ENCODE measurements around the gene SERP2. TPM values are rescaled to one million over a fixed set of nuclear protein-coding genes. Genes with fewer than 3 reads are reported as not detected.

Gene SERP2
- polyA plus RNA-seq, 2 of the 4 experiments (the other 2 are of a cell fraction) = not detected

- WGBS (ENCODE audit: missing lambda C conversion rate) = 24% methylated on average over 4 of the region's 4 CpGs
- H3K4me1 ChIP-seq = peaks cover 43% of the 10 kb centered on the region
- peak overlapping the region; percentile 91 for H3K4me3 ChIP-seq
- POLR2A ChIA-PET = interaction anchor here (0.6 to 2.9 kb wide), 15 partner anchors 34 to 294 kb away, joined by 3 to 80 read pairs (median 7); no protein-coding TSS in a partner anchor
- ATAC-seq (no peak), FAIRE-seq (no peak), DNase-seq (ENCODE audit: low read depth in 1 of 2, low spot score in 1 of 2) (no peak)
- CTCF ChIA-PET = interaction anchor here (1.0 kb wide), 1 partner anchor 523 kb away, joined by 3 read pairs; no protein-coding TSS in a partner anchor
- peak overlapping the region; percentile 69 for H3K4me2 ChIP-seq
- peak overlapping the region; percentile 94 to 97 for H3K27ac ChIP-seq
- TF ChIP-seq POLR2A (IDR thresholded peaks at IDR 0.05; ENCODE audit: low read length) (no peak), HES2 (IDR thresholded peaks at IDR 0.05) (no peak), KDM1A (IDR thresholded peaks at IDR 0.05; ENCODE audit: low read depth) (no peak), CBX2 (IDR thresholded peaks at IDR 0.05; ENCODE audit: borderline replicate concordance, low read depth) (no peak), HDAC2 (IDR thresholded peaks at IDR 0.05) (no peak), TP53 (CRISPR knock-in tag; IDR thresholded peaks at IDR 0.05) (no peak), NPAS2 (CRISPR knock-in tag; IDR thresholded peaks at IDR 0.05; ENCODE audit: borderline replicate concordance) (no peak)
- H3K9me3 ChIP-seq = no peaks in the 10 kb centered on the region
Measured at GRCh38 chr13:44434766-44435141, 61.1 kb downstream of the SERP2 start.

- Histone ChIP-seq H3K27ac (peak overlapping the region; percentile 94 to 97), H3K4me1 (peaks cover 43% of the 10 kb centered on the region), H3K4me2 (peak overlapping the region; percentile 69), H3K4me3 (peak overlapping the region; percentile 91), H3K9me3 (no peaks in the 10 kb centered on the region)
- ATAC-seq = peak; percentile 64 to 68
- no peak for FAIRE-seq
- under 1% methylated on average over 30 of the region's 51 CpGs for WGBS (ENCODE audit: missing lambda C conversion rate)
- CTCF ChIA-PET = interaction anchor here (1.0 to 6.1 kb wide), 2 partner anchors 524 to 530 kb away, joined by 3 to 38 read pairs; no protein-coding TSS in a partner anchor
- peak; percentile 69 to 94 for DNase-seq (ENCODE audit: low read depth in 1 of 2, low spot score in 1 of 2)
- POLR2A ChIA-PET = interaction anchor here (0.6 to 2.9 kb wide), 22 partner anchors 34 to 526 kb away, joined by 3 to 80 read pairs (median 6); no protein-coding TSS in a partner anchor
- TF ChIP-seq MYC (IDR thresholded peaks at IDR 0.05; ENCODE audit: borderline replicate concordance, low read length) (no peak), ESRRA (IDR thresholded peaks at IDR 0.05; ENCODE audit: borderline replicate concordance, low read length) (no peak), EHF (CRISPR knock-in tag; IDR thresholded peaks at IDR 0.05) (no peak), MAX (IDR thresholded peaks at IDR 0.05) (0 out of 2 replicates have a peak, but pooled peaks have one; percentile 24), JUN (IDR thresholded peaks at IDR 0.05) (peak; percentile 36 to 78; a peak in 4 of 5 replicates), SMC3 (IDR thresholded peaks at IDR 0.05) (0 out of 3 replicates have a peak, but pooled peaks have one; percentile 20), ZNF302 (CRISPR knock-in tag; IDR thresholded peaks at IDR 0.05) (no peak), RFX5 (IDR thresholded peaks at IDR 0.05) (peak; percentile 97), HOXA7 (CRISPR knock-in tag; IDR thresholded peaks at IDR 0.05) (no peak), FOXS1 (CRISPR knock-in tag; IDR thresholded peaks at IDR 0.05) (no peak), REST (IDR thresholded peaks at IDR 0.05) (peak; percentile 75), ZSCAN20 (CRISPR knock-in tag; IDR thresholded peaks at IDR 0.05) (no peak), RARB (CRISPR knock-in tag; IDR thresholded peaks at IDR 0.05) (no peak), ATOH8 (CRISPR knock-in tag; IDR thresholded peaks at IDR 0.05; ENCODE audit: low read depth) (no peak), POLR2A (IDR thresholded peaks at IDR 0.05; ENCODE audit: low read length) (peak; percentile 26; the same call in 1 of the 2 replicates), ZFP36 (IDR thresholded peaks at IDR 0.05; ENCODE audit: borderline replicate concordance, partially characterized antibody) (no peak), FOSB (CRISPR knock-in tag; IDR thresholded peaks at IDR 0.05) (no peak), RNF2 (IDR thresholded peaks at IDR 0.05; ENCODE audit: borderline replicate concordance, low read depth) (no peak), TFCP2L1 (CRISPR knock-in tag; IDR thresholded peaks at IDR 0.05) (no peak), MAFK (IDR thresholded peaks at IDR 0.05; ENCODE audit: partially characterized antibody) (peak; percentile 95), E2F6 (IDR thresholded peaks at IDR 0.05; ENCODE audit: borderline replicate concordance, low read depth) (no peak), HOXB5 (CRISPR knock-in tag; IDR thresholded peaks at IDR 0.05) (no peak), RAD21 (conservative IDR thresholded peaks at IDR 0.05 in 1 of 2, IDR thresholded peaks at IDR 0.05 in 1 of 2) (peak in 1 of 2 experiments; percentile 1; a peak in 1 of 5 replicates), HEYL (CRISPR knock-in tag; IDR thresholded peaks at IDR 0.05) (no peak), NR3C1 (IDR thresholded peaks at IDR 0.05) (no peak), EP300 (IDR thresholded peaks at IDR 0.05) (no peak), HDAC2 (IDR thresholded peaks at IDR 0.05) (no peak), POLR2AphosphoS2 (conservative IDR thresholded peaks at IDR 0.05; ENCODE audit: low read length) (no peak)
Measured at GRCh38 chr13:44435142-44435918, 61.7 kb downstream of the SERP2 start.

Measured in A549 (cell line).